Fibroblast of skin of back (primary cell): ENCODE measurements around the gene PRR20D. TPM values are rescaled to one million over a fixed set of nuclear protein-coding genes. Genes with fewer than 3 reads are reported as not detected.
"Not testable (repeated sequence)": the region's sequence is repeated elsewhere in the genome, so short reads cannot be mapped to it uniquely, and the experiment has no call there.

Experiments
- DNase-seq: peaks from one replicate; pipeline ENCODE4 v3.0.0-alpha.2; 2013
- polyA plus RNA-seq, 2 experiments: library from polyadenylated mRNA; unstranded; fragments of 120-200 nt; gene quantifications; one replicate each; pipeline ENCODE4 v1.2.1, GENCODE V29; 2013; ENCODE audit not compliant: insufficient read length in 2 of 2

PRR20D gene
- polyA plus RNA-seq (2013, experiment 1 of 2; ENCODE audit: insufficient read length): not detected
- not detected for polyA plus RNA-seq (2013, experiment 2 of 2; ENCODE audit: insufficient read length)

DNA sequence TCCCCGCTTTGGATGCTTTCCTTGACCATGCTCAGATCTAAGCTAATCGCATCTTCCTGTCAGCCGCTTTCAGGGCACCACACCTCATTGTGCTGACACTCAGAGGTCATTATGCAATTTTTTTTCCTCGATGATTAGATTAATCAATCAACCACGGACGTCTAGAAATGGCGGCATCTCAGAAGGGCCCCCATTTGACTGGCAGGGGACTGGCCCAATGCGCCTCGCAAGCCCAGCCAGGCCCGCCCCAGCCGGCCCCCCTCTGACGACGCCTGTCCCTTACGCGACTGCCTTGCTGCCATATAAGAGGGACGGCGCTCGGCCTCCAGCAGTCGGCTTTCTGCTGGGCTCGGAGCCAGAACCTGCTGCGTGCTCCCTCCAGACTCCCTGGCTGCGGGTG, at the start of gene PRR20D:
TSS of gene PRR20D (plus strand) at position 301 of the 400 bp plus-strand sequence. CDS start 387 bp downstream, outside the sequence.
- DNase-seq: not testable (repeated sequence)

DNA sequence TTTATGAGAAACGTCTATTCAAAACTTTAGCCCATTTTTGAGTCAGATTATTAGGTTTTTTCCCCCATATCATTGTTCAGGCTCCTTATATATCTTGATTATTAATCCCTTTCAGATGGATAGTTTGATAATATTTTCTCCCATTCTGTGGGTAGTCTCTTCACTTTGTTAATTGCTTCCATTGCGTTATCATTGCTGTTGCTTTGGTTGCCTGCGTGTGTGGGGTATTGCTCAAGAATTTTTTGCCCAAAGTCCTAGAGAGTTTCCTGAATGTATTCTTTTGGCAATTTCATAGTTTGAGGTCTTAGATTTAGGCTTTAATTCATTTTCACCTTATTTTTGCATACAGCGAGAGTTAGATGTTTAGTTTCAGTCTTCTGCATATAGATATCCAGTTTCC, 45.5 kb upstream of the PRR20D start:
- DNase-seq: no peak

DNA sequence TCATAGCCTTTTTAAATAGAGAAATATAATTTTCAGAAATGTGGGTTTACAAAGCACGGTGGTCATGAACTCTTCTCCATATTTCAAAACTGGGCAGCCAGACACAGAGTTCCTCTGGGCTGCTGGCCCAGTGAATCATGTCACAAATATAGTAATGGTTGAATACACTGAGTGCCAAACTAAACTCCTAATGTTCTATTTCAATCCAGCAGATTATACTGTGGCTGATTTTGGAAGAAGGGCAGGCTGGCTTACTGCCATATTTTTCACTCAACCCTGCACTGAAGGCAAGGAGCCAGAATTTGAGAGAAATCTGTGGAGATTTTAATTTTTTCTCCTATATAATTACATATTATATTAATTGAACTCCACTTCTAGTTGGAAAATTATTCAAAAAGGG, 36.8 kb upstream of the PRR20D start:
- DNase-seq: no peak

DNA sequence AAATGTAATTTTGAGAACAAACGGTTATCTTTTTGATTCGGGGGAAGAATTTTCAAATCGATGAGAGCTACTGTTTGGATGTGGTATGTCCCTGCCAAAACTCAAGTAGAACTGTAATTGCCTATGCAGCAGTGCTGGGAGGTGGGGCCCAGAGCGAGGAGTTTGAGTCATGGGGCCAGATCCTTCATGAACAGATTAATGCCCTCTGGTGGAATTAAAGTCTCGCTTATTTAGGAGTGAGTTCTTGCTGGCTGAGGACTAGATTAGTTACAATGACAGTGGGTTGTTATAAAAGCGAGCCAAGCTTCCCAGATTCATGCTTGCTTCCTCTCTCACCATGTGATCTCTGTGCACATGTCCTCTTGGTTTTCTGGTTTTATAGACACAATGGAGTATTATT, 31.5 kb upstream of the PRR20D start:
- no peak for DNase-seq

DNA sequence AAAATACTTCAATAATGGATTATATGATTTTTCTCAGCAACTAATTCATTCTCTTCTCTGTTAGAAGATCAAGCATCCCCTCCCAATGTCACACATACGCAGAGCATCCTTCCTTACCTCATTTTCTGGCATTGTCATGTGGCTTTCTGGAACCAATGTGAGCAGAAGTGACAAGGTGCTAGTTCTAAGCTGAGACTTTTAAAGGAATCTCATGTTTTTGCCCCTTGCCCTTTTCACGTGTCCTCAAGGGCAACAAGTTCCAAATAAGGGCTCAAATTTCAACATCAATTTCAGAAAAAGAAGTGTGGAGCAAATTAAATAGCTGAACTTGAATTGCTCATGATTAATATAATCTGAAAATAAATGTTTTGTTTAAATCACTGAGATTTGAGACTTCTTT, 24.3 kb upstream of the PRR20D start:
- DNase-seq: no peak

DNA sequence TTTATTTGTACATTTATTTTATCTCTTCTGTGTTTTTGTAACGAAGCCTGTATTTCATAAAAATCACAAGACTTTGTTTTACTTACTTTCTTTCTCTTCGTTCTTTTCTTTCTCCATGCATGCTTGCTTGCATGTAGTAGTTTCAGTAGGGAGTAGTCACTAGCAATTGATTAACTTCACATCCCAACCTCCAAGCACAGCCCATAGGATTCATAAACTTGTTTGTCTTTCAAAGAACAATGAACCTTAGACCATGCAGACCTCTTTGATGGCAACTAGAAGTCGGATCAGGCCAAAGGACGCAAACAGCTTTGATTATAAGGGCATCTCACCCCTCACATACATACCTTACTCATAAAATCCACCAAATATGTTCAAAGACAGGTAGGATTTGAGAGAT, 22.8 kb upstream of the PRR20D start:
- DNase-seq: no peak

DNA sequence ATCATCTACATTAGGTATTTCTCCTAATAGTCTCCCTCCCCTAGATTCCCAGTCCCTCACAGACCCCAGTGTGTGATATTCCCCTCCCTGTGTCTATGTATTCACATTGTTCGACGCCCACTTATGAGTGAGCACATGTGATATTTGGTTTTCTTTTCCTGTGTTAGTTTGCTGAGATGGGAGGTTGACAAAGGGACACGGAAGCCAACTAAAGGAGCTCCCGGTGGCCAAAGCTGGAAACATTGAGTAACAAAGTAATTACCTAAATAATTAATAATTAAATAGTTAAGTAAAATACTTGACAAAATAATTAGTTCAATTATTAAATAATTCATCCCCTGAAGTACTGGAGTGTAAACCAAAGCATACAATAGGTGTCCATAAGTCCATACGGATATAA, 21.4 kb upstream of the PRR20D start:
- no peak for DNase-seq

DNA sequence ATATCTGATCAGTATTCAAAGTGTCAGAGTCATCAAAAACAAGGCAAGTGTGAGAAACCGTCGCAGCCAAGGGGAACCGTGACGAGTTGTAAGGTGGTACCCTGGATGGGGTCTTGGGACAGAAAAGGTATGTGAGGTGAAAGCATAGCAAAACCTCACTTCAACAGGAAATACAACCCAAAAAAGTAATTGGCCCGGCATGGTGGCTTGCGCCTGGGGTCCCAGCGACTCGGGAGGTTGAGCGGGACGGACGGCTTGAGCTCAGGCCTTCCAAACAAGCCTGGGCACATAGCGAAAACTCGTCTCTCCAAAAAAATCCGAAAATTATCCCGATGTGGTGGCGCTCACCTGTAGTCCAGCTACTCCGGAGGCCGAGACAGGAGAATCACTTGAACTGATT, 20.7 kb upstream of the PRR20D start:
- not testable (repeated sequence) for DNase-seq

DNA sequence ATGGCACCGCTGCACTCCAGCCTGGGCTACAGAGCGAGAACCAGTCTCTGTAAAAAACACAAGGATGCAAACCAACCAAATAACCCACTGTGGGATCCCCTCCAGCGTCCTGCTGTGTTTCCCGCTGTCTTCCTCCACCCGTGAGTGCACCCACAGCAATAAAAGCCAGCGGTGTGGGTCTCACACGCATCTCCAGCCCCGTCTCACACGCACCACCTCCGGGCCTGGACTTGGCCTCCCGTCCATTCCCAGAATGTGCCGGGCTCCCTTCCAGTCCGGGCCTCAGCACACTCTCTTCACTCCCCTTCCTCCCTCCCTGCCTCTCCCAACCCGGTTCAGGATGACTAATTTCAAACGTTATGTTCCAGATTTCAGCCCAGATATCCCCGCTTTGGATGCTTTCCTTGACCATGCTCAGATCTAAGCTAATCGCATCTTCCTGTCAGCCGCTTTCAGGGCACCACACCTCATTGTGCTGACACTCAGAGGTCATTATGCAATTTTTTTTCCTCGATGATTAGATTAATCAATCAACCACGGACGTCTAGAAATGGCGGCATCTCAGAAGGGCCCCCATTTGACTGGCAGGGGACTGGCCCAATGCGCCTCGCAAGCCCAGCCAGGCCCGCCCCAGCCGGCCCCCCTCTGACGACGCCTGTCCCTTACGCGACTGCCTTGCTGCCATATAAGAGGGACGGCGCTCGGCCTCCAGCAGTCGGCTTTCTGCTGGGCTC, 20.0 kb upstream of the PRR20D start, which contains the start of gene PRR20A:
TSS of gene PRR20A (plus strand) at position 684 of the 734 bp plus-strand sequence. CDS start 387 bp downstream, outside the sequence.
- not testable (repeated sequence) for DNase-seq

DNA sequence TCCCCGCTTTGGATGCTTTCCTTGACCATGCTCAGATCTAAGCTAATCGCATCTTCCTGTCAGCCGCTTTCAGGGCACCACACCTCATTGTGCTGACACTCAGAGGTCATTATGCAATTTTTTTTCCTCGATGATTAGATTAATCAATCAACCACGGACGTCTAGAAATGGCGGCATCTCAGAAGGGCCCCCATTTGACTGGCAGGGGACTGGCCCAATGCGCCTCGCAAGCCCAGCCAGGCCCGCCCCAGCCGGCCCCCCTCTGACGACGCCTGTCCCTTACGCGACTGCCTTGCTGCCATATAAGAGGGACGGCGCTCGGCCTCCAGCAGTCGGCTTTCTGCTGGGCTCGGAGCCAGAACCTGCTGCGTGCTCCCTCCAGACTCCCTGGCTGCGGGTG, 13.2 kb upstream of the PRR20D start, which contains the start of gene PRR20B:
TSS of gene PRR20B (plus strand) at position 301 of the 400 bp plus-strand sequence. CDS start 387 bp downstream, outside the sequence.
- not testable (repeated sequence) for DNase-seq

DNA sequence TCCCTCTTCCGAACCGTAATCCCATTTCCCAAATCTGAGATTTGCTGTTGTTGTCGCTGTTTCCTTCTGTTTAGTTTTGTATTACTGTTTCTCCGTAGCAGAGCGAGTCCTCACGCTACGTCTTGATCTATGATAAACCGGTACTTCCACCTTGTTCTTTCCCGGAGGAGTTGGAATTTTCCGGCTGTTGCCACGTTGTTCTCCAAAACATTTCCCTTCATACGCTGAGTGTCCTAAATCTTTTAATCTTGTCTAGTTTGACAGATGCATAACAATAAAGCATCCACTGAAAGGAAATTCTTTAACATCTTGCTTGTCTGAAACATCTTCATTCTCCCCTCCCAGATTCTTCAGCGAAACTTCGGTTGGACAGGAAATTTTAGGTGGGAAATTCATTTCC, 12.3 kb upstream of the PRR20D start:
- DNase-seq: not testable (repeated sequence)

DNA sequence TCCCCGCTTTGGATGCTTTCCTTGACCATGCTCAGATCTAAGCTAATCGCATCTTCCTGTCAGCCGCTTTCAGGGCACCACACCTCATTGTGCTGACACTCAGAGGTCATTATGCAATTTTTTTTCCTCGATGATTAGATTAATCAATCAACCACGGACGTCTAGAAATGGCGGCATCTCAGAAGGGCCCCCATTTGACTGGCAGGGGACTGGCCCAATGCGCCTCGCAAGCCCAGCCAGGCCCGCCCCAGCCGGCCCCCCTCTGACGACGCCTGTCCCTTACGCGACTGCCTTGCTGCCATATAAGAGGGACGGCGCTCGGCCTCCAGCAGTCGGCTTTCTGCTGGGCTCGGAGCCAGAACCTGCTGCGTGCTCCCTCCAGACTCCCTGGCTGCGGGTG, 6.7 kb upstream of the PRR20D start, which contains the start of gene PRR20C:
TSS of gene PRR20C (plus strand) at position 301 of the 400 bp plus-strand sequence. CDS start 387 bp downstream, outside the sequence.
- not testable (repeated sequence) for DNase-seq

DNA sequence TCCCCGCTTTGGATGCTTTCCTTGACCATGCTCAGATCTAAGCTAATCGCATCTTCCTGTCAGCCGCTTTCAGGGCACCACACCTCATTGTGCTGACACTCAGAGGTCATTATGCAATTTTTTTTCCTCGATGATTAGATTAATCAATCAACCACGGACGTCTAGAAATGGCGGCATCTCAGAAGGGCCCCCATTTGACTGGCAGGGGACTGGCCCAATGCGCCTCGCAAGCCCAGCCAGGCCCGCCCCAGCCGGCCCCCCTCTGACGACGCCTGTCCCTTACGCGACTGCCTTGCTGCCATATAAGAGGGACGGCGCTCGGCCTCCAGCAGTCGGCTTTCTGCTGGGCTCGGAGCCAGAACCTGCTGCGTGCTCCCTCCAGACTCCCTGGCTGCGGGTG, 6.5 kb downstream of the PRR20D start, which contains the start of gene PRR20E:
TSS of gene PRR20E (plus strand) at position 301 of the 400 bp plus-strand sequence. CDS start 387 bp downstream, outside the sequence.
- DNase-seq: not testable (repeated sequence)

DNA sequence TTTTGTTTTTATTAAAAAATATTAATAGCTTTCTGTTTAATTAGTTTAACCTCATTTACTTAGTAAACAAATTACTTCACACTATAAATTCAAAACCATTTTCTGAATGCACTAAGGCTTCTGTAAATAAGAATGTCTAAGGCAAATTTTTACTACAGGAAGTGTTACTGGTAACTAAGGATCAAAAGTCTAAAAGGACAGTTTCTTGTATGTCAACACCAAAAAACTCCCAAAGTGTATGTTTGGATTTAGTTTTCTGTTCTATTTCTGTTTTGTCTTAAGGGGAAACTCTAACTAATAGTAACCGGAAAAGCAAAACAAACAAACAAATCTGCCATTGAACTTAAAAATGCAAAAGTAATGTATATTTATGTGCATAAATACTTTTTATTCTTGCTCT, 31.2 kb downstream of the PRR20D start:
- no peak for DNase-seq

DNA sequence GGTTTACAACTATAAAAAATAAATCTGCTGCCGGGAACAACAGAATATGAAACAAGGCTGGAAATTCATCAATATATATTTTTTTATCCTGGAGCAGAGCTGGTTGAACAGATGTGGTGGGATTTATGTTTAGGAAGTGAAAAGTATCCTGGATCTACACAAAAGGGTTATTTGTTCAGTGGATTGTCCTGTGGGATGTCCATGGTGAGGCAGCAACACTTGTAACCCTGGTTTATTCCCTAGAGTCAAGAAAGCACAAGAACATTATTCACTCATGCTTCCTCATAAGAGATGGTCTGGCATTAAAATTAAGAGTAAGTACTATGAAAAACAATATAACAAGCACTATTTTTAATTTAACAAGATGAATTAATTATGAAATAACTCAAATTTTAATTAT, 52.6 kb downstream of the PRR20D start:
- DNase-seq: no peak
